Osteoblast (primary cell): ENCODE measurements around the gene RAB7B. TPM values are rescaled to one million over a fixed set of nuclear protein-coding genes. Genes with fewer than 3 reads are reported as not detected.

Experiments used
- DNase-seq: peaks from one replicate; pipeline ENCODE4 v3.0.0; 2011; ENCODE audit warnings: low spot score, mixed read lengths; ENCODE audit not compliant: insufficient read length; ENCODE audit errors: missing footprints
- H2AFZ ChIP-seq: 2 replicates; pipeline ENCODE4 v1.6.0; 2011; ENCODE audit warnings: mild to moderate bottlenecking, low read length
- H3K27ac ChIP-seq: 2 replicates; pipeline ENCODE4 v1.5.1; 2011; ENCODE audit warnings: mild to moderate bottlenecking, low read depth, low read length, moderate library complexity
- H3K27me3 ChIP-seq: 2 replicates; pipeline ENCODE4 v1.6.0; 2012; ENCODE audit warnings: mild to moderate bottlenecking, control low read depth, inconsistent platforms, low read length, moderate library complexity; ENCODE audit not compliant: insufficient read depth
- H3K36me3 ChIP-seq: 2 replicates; pipeline ENCODE4 v1.5.1; 2011; ENCODE audit warnings: mild to moderate bottlenecking, low read length, control low read depth, moderate library complexity; ENCODE audit not compliant: insufficient read depth
- H3K4me1 ChIP-seq: 2 replicates; pipeline ENCODE4 v1.5.1; 2011; ENCODE audit warnings: mild to moderate bottlenecking, low read length, control low read depth, moderate library complexity; ENCODE audit not compliant: insufficient read depth
- H3K4me2 ChIP-seq: 2 replicates; pipeline ENCODE4 v1.6.0; 2011; ENCODE audit warnings: mild to moderate bottlenecking, low read length; ENCODE audit not compliant: insufficient read depth
- H3K4me3 ChIP-seq: fragments of 200-600 bp; sonication (generic); 3 replicates; pipeline ENCODE4 v1.5.1; 2012; ENCODE audit warnings: mild to moderate bottlenecking, low read length, inconsistent platforms; ENCODE audit not compliant: insufficient read depth
- H3K79me2 ChIP-seq: 2 replicates; pipeline ENCODE4 v1.6.0; 2012; ENCODE audit warnings: mild to moderate bottlenecking, low read length, control low read depth, inconsistent platforms; ENCODE audit not compliant: insufficient read depth
- H3K9me3 ChIP-seq: 2 replicates; pipeline ENCODE4 v1.5.1; 2011; ENCODE audit warnings: low read depth, low read length, control low read depth
- H4K20me1 ChIP-seq: 2 replicates; pipeline ENCODE4 v1.6.0; 2012; ENCODE audit warnings: mild to moderate bottlenecking, low read length, control low read depth; ENCODE audit not compliant: insufficient read depth
- CTCF ChIP-seq: IDR thresholded peaks from 2 replicates; pipeline ENCODE4 v1.5.1; 2011; ENCODE audit warnings: mild to moderate bottlenecking, low read depth, low read length, moderate library complexity; ENCODE audit errors: extremely low read depth
- total RNA-seq: library from RNA; depleted of rRNA; stranded (reverse); fragments of >200 nt; gene quantifications from 2 replicates; pipeline ENCODE4 v1.2.3, GENCODE V29; 2012

The RAB7B gene
- total RNA-seq, 1 donor, result 7.6 TPM

GRCh38 chr1:205989786-205990185, 13.4 kb downstream of the RAB7B start:
- no peak for DNase-seq
- TF ChIP-seq CTCF, result no peak
- Histone ChIP-seq H3K27me3 (no peaks in the 10 kb centered on the region), H4K20me1 (peaks cover 17% of the 10 kb centered on the region), H3K36me3 (peaks cover 46% of the 10 kb centered on the region), H3K79me2 (no peaks in the 10 kb centered on the region), H3K4me1 (peaks cover 19% of the 10 kb centered on the region), H3K9me3 (no peaks in the 10 kb centered on the region), H3K27ac (no peak overlapping the region), H2AFZ (no peak overlapping the region), H3K4me3 (no peak overlapping the region), H3K4me2 (no peak overlapping the region)

DNA sequence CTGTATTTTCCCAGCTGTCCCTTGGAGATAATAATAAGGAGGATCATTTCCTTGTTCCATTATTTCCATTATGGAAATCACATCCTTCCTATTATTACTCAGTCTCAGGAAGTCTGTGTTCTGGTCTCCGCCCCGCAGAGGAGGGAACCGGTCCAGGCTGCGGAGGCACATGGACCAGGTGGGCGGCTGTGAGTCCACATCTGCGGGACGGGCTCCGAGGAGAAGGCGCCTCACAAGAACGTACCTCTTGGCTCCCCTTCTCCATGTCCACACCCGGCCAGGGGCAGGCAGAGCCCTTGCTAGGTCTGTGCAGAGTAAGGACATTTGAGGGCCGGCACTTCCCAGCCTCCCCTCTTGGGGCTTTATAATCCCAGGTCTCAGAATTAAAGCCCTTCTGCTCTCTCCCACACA, 14.6 kb downstream of the RAB7B start:
- Histone ChIP-seq H3K36me3 (peaks cover 44% of the 10 kb centered on the region), H4K20me1 (peaks cover 14% of the 10 kb centered on the region), H2AFZ (no peak overlapping the region), H3K4me2 (no peak overlapping the region), H3K27me3 (no peaks in the 10 kb centered on the region), H3K9me3 (no peaks in the 10 kb centered on the region), H3K79me2 (no peaks in the 10 kb centered on the region), H3K27ac (no peak overlapping the region), H3K4me1 (peaks cover 19% of the 10 kb centered on the region), H3K4me3 (no peak overlapping the region)
- no peak for DNase-seq
- no peak for TF ChIP-seq CTCF

DNA sequence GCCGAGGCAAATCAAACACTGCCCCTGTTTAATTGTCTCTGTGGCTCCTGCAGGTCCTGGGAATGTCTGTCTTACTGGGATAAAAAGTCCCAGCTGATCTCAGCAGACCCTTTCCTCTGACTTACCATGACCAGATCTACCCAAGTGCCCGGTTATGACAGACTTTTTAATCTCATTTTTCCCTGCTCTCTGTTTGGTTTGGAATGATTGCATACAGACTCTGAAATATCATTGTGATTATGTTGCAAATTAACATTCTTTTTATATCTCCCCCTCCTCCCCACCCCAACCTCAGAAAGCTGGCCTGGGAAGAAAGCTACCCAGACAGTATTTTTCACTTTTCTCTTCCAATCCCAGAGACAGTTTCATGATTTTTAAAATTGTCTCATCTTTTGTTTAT, 16.3 kb downstream of the RAB7B start:
- Histone ChIP-seq H3K9me3 (no peaks in the 10 kb centered on the region), H3K36me3 (peaks cover 32% of the 10 kb centered on the region), H3K4me1 (peaks cover 19% of the 10 kb centered on the region), H3K4me2 (no peak overlapping the region), H2AFZ (no peak overlapping the region), H3K79me2 (no peaks in the 10 kb centered on the region), H3K4me3 (no peak overlapping the region), H3K27ac (no peak overlapping the region), H4K20me1 (peaks cover 12% of the 10 kb centered on the region), H3K27me3 (no peaks in the 10 kb centered on the region)
- no peak for TF ChIP-seq CTCF
- DNase-seq, result no peak

DNA sequence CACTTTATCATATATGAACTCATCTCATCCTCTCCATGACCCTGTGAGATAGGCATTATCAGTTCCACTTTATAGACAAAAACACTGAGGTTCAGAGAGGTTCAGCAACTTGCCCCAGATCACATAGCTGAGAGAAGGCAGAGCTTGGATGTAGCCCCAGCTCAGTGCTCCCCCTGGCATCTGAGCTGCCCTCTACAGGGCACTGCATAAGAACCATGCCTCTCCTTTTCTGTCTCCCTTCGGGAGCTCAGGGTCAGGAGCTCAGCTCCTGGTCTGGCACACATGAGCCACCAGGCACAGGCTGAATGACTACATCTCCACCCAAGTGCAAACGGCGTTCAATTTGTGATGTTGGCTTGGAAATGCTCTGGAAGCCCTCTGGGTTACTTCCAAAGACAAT, 16.9 kb downstream of the RAB7B start:
- no peaks in the 10 kb centered on the region for H3K79me2 ChIP-seq
- H3K4me2 ChIP-seq, result no peak overlapping the region
- peaks cover 12% of the 10 kb centered on the region for H4K20me1 ChIP-seq
- H3K9me3 ChIP-seq, result no peaks in the 10 kb centered on the region
- peaks cover 15% of the 10 kb centered on the region for H3K4me1 ChIP-seq
- TF ChIP-seq CTCF, result peak; percentile 20
- H3K36me3 ChIP-seq, result peaks cover 28% of the 10 kb centered on the region
- DNase-seq, result no peak
- H2AFZ ChIP-seq, result no peak overlapping the region
- peak overlapping the region; percentile 35 for H3K27ac ChIP-seq
- H3K4me3 ChIP-seq, result no peak overlapping the region
- no peaks in the 10 kb centered on the region for H3K27me3 ChIP-seq
